AG04450 (cell line): ENCODE results near the gene OLFM1. TPM values are rescaled to one million over a fixed set of nuclear protein-coding genes. Genes with fewer than 3 reads are reported as not detected.

Source experiments
- CTCF ChIA-PET: fragments of 300-600, 350-600 bp; formaldehyde crosslinking; extraction: SDS; loops from one replicate; lab custom pipeline; 2022; ENCODE audit warnings: antibody characterized with exemption, inconsistent platforms; lab: Charles Lee
- POLR2A ChIA-PET: fragments of 350-600 bp; formaldehyde crosslinking; extraction: SDS; loops from one replicate; lab custom pipeline; 2021; ENCODE audit warnings: antibody characterized with exemption, inconsistent platforms; lab: Yijun Ruan, JAX
- DNase-seq: peaks from one replicate; pipeline ENCODE4 v3.0.0-alpha.2; 2011; ENCODE audit warnings: low read depth, low spot score
- H3K27ac ChIP-seq: one replicate; pipeline ENCODE4 v1.5.1; 2012; ENCODE audit warnings: low read depth, low read length, control low read depth
- H3K27me3 ChIP-seq: one replicate; pipeline ENCODE4 v1.6.0; 2012; ENCODE audit warnings: low read length; ENCODE audit not compliant: control insufficient read depth, insufficient read depth
- H3K4me3 ChIP-seq: 2 replicates; pipeline ENCODE4 v1.5.1; 2011; ENCODE audit warnings: mild to moderate bottlenecking, low read depth, low read length, control low read depth
- H3K9me3 ChIP-seq: 2 replicates; pipeline ENCODE4 v1.5.1; 2012; ENCODE audit warnings: low read length; ENCODE audit not compliant: control insufficient read depth, insufficient read depth
- polyA plus RNA-seq: library from polyadenylated mRNA; depleted of rRNA; stranded (reverse); fragments of >200 nt; gene quantifications from 2 replicates; pipeline ENCODE4 v1.2.3, GENCODE V29; 2011
- TF ChIP-seq, protein P1 (sequence below): IDR thresholded peaks from 2 replicates; pipeline ENCODE4 v1.5.1; 2011; ENCODE audit warnings: low read depth, low read length, control low read depth, inconsistent platforms

The OLFM1 gene
- polyA plus RNA-seq, 1 experiment = 0.16 TPM

GRCh38 chr9:135144581-135145170, 57.2 kb downstream of the OLFM1 start:
- ChIA-PET CTCF (no interaction called here), POLR2A (no interaction called here)
- no peak overlapping the region for H3K27ac ChIP-seq
- H3K4me3 ChIP-seq = no peak overlapping the region
- H3K9me3 ChIP-seq = peaks cover 72% of the 10 kb centered on the region
- DNase-seq = no peak
- TF ChIP-seq, protein P1, sequence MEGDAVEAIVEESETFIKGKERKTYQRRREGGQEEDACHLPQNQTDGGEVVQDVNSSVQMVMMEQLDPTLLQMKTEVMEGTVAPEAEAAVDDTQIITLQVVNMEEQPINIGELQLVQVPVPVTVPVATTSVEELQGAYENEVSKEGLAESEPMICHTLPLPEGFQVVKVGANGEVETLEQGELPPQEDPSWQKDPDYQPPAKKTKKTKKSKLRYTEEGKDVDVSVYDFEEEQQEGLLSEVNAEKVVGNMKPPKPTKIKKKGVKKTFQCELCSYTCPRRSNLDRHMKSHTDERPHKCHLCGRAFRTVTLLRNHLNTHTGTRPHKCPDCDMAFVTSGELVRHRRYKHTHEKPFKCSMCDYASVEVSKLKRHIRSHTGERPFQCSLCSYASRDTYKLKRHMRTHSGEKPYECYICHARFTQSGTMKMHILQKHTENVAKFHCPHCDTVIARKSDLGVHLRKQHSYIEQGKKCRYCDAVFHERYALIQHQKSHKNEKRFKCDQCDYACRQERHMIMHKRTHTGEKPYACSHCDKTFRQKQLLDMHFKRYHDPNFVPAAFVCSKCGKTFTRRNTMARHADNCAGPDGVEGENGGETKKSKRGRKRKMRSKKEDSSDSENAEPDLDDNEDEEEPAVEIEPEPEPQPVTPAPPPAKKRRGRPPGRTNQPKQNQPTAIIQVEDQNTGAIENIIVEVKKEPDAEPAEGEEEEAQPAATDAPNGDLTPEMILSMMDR = no peak
- no peaks in the 10 kb centered on the region for H3K27me3 ChIP-seq

GRCh38 chr9:135145312-135145711, 57.8 kb downstream of the OLFM1 start:
- H3K4me3 ChIP-seq = no peak overlapping the region
- CTCF ChIA-PET = no interaction called here
- POLR2A ChIA-PET = no interaction called here
- TF ChIP-seq, protein P1 = no peak
- H3K27ac ChIP-seq = no peak overlapping the region
- H3K27me3 ChIP-seq = no peaks in the 10 kb centered on the region
- H3K9me3 ChIP-seq = peaks cover 68% of the 10 kb centered on the region
- DNase-seq = no peak

GRCh38 chr9:135146241-135146640, 58.8 kb downstream of the OLFM1 start:
- POLR2A ChIA-PET = no interaction called here
- H3K27me3 ChIP-seq = no peaks in the 10 kb centered on the region
- no peak overlapping the region for H3K4me3 ChIP-seq
- H3K9me3 ChIP-seq = peaks cover 68% of the 10 kb centered on the region
- no peak for DNase-seq
- CTCF ChIA-PET = no interaction called here
- H3K27ac ChIP-seq = no peak overlapping the region
- TF ChIP-seq, protein P1 = no peak

DNA sequence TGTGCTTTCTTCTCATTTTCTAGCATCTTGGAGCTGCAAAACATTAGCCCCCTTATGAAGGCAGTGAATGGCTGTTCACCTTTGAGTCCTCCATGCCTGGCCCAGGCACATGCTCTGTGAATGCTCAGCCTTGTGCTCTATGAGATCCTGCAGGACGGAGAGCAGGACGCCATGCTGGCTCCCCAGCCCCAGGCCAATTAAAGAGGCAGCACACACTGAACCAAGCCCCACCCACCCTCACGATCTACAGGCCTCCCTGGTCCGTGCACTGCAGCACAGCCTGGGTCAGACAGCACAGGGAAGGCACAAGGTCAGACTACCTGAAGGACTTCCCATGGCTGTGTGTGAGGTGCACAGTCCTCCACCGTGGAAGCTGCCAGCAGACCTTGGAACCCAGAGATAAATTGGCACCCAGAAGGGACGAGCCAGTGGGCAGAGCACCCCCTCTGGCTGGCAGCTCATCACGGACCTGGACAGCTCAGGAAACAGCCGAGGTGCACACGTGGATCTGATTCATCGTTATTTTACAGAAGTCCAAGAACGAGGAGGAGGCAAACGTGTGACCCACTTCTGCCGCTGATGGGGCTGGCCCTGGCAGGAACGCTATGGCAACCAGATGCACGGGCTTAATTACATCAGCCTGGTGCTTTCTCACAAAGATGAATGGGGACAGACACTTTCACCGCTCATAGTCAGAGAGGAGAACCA, 59.5 kb downstream of the OLFM1 start:
- Histone ChIP-seq H3K27me3 (no peaks in the 10 kb centered on the region), H3K9me3 (peaks cover 75% of the 10 kb centered on the region), H3K27ac (no peak overlapping the region), H3K4me3 (no peak overlapping the region)
- POLR2A ChIA-PET = no interaction called here
- TF ChIP-seq, protein P1 = no peak
- DNase-seq = no peak
- CTCF ChIA-PET = no interaction called here

DNA sequence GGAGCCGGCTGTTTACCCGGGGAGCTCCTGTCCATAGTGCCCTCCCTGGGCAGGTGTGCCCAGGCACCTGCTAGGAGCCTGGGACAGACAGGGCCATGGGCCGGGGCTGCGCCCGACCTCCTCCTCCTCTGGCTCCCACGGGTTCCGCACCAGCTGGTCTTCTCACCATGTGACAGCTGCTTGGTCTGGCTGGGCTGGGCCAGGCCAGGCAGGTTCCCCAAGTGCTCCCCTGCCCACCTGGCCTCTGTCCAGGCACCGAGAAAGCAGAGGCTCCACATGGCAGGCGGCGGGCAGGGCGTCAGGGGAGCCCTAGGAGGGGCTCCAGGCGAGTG, 60.0 kb downstream of the OLFM1 start:
- H3K4me3 ChIP-seq = no peak overlapping the region
- ChIA-PET CTCF (no interaction called here), POLR2A (no interaction called here)
- DNase-seq = no peak
- peaks cover 78% of the 10 kb centered on the region for H3K9me3 ChIP-seq
- H3K27ac ChIP-seq = no peak overlapping the region
- TF ChIP-seq, protein P1 = no peak
- no peaks in the 10 kb centered on the region for H3K27me3 ChIP-seq
